ENCODE measurements around the gene PRR16.
"Not testable (repeated sequence)": the region's sequence is repeated elsewhere in the genome, so short reads cannot be mapped to it uniquely, and the experiment has no call there.

Gene PRR16

DNA sequence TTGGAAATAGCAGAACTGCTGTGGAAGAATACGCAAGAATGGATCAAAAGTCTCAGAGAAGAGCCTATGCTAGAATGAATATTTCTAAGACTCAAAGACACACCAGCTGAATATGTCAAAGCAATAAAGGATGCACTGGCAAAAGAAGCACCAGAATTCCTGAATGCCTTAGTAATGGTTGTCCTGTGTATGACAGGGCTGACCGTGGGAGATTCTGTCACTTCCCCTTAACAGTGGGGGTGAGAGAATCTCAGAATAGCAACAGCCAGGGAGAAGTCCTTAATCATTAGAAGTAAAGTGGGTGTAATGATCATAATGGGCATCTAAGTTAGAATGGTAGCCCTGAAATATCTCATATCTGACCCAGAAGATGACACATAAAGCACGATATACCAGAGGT, 14.6 kb upstream of the PRR16 start:
- Mint-ChIP-seq H3K4me1 (no peaks in the 10 kb centered on the region), H3K27ac (ENCODE audit: low read depth) (no peak overlapping the region), H3K9me3 (peaks cover 5% of the 10 kb centered on the region), H3K36me3 (ENCODE audit: insufficient read depth) (no peaks in the 10 kb centered on the region), H3K27me3 (no peaks in the 10 kb centered on the region), H3K4me3 (no peak overlapping the region)
- no peak for ATAC-seq (replicated peaks; ENCODE audit: extremely low read depth, poor library complexity, severe bottlenecking)
- no peak for DNase-seq (ENCODE audit: low spot score in 2 of 2)

DNA sequence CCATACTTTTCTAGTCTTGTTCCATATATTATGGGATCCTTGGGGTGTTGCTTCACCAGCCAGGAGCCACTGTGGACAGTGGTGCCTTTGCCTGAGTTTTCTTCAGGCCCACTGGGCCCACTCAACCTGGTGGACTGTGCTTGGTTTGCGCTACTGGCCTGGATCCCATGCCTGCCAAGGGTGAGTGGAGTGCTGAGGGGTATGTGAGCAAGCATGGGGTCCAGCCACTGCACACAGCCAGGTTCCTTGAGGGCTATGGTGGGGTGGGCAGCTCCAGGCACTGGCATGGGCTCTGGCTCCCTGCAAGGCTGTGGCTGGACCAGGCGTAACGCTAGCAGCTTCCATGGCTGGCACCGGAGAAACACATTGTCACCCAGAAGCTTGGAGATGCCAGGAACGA, 13.2 kb upstream of the PRR16 start:
- Mint-ChIP-seq H3K4me3 (no peak overlapping the region), H3K4me1 (no peaks in the 10 kb centered on the region), H3K36me3 (ENCODE audit: insufficient read depth) (no peaks in the 10 kb centered on the region), H3K9me3 (peaks cover 5% of the 10 kb centered on the region), H3K27ac (ENCODE audit: low read depth) (no peak overlapping the region), H3K27me3 (no peaks in the 10 kb centered on the region)
- ATAC-seq (replicated peaks; ENCODE audit: extremely low read depth, poor library complexity, severe bottlenecking) (no peak), DNase-seq (ENCODE audit: low spot score in 2 of 2) (no peak)

DNA sequence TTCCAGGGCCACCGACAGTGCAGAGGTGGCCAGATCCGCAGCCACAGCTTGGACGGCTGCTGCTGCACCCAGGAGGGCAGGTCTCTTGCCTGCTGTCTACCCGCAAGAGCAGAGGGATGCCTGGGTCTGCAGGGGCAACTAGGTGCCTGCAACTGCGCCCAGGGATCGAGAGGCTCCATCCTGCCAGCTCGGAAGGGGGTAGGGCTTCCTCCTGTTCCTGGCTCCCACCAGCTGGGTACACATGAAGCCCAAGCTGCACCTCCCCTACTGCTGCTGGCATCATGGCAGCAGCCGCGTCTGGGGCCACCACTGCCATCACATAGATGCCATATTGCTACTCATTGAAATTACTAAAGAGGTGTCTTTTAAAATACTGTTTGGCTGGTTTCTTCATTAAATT, 12.7 kb upstream of the PRR16 start:
- no peaks in the 10 kb centered on the region for H3K4me1 Mint-ChIP-seq
- no peaks in the 10 kb centered on the region for H3K36me3 Mint-ChIP-seq (ENCODE audit: insufficient read depth)
- DNase-seq (ENCODE audit: low spot score in 2 of 2): no peak
- no peaks in the 10 kb centered on the region for H3K27me3 Mint-ChIP-seq
- H3K27ac Mint-ChIP-seq (ENCODE audit: low read depth): no peak overlapping the region
- no peak overlapping the region for H3K4me3 Mint-ChIP-seq
- no peak for ATAC-seq (replicated peaks; ENCODE audit: extremely low read depth, poor library complexity, severe bottlenecking)
- peaks cover 5% of the 10 kb centered on the region for H3K9me3 Mint-ChIP-seq

DNA sequence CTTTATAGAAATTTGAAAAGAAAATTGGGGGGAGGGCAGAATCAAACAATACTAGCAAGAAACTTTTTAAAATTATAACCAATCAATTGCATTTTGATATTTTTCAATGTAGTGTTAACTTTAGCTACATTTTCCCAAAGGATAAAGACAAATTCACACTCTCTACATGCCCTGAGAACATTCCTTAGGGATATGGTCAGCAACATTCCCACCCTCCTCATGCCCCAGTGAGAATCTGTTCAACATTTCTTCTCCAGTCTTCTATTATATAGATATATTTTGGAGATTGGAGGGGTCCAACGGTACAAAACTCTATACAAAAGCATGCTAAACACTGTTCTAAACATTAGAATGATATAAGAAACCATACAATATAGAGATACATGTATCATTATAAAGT, 11.6 kb upstream of the PRR16 start:
- ATAC-seq (replicated peaks; ENCODE audit: extremely low read depth, poor library complexity, severe bottlenecking) (no peak), DNase-seq (ENCODE audit: low spot score in 2 of 2) (no peak)
- H3K9me3 Mint-ChIP-seq: peaks cover 5% of the 10 kb centered on the region
- no peak overlapping the region for H3K4me3 Mint-ChIP-seq
- H3K36me3 Mint-ChIP-seq (ENCODE audit: insufficient read depth): no peaks in the 10 kb centered on the region
- peaks cover 2% of the 10 kb centered on the region for H3K4me1 Mint-ChIP-seq
- H3K27ac Mint-ChIP-seq (ENCODE audit: low read depth): no peak overlapping the region
- H3K27me3 Mint-ChIP-seq: no peaks in the 10 kb centered on the region

DNA sequence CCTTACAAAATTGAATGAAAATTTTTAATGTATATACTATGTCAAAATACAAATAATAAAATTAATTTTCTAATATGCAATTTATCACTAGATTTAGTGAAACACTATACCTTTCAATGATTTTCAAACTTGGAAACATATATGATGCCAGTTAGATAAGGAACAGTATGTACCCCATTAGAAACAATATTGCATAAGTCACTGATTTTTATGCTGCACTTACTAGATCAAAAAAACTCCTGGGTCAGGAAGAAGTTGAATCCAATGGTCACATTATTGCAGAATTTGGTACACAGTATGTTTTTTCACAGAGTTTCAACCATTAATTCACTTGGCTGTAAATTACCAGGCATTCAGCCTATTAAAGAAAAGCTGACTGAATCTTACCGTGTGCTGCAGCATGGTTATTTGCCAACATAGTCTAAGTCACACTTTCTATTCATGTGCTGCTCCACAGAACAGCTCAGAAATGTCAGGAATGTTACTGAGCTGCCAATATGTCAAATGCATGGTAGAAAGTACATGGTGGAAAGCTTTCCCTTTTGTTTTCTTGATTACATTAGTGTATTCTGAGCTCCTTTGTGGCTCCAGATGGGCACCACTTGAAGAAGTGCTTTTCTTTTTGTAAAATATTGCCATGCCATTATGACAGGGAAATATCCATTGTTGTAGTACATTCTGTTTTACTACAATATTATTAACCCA, 9.9 kb upstream of the PRR16 start:
- no peak overlapping the region for H3K27ac Mint-ChIP-seq (ENCODE audit: low read depth)
- no peak overlapping the region for H3K4me3 Mint-ChIP-seq
- peaks cover 5% of the 10 kb centered on the region for H3K9me3 Mint-ChIP-seq
- H3K4me1 Mint-ChIP-seq: peaks cover 7% of the 10 kb centered on the region
- peaks cover 2% of the 10 kb centered on the region for H3K36me3 Mint-ChIP-seq (ENCODE audit: insufficient read depth)
- DNase-seq (ENCODE audit: low spot score in 2 of 2) (no peak), ATAC-seq (replicated peaks; ENCODE audit: extremely low read depth, poor library complexity, severe bottlenecking) (no peak)
- no peaks in the 10 kb centered on the region for H3K27me3 Mint-ChIP-seq

DNA sequence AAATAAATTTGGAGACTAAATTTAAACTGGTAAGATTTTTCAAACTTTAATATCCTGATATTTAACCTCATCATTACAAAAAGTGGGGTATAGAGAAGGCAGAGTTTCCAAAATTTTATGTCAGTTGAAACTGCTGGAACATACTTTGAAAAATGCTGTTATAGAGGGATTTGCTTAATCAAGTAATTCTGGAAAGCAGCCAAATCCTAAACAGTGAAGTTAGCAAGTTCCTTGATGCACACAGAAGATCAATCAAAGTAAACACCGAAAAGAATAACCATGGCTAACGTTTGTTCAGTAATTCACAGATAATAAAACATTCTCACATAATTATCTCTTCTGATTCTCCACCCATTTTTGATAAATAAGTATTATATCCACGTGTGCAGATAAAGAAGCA, 8.1 kb upstream of the PRR16 start:
- Mint-ChIP-seq H3K4me1 (peaks cover 7% of the 10 kb centered on the region), H3K36me3 (ENCODE audit: insufficient read depth) (peaks cover 2% of the 10 kb centered on the region), H3K4me3 (no peak overlapping the region), H3K9me3 (peaks cover under 1% of the 10 kb centered on the region), H3K27ac (ENCODE audit: low read depth) (no peak overlapping the region), H3K27me3 (no peaks in the 10 kb centered on the region)
- DNase-seq (ENCODE audit: low spot score in 2 of 2) (no peak), ATAC-seq (replicated peaks; ENCODE audit: extremely low read depth, poor library complexity, severe bottlenecking) (no peak)

DNA sequence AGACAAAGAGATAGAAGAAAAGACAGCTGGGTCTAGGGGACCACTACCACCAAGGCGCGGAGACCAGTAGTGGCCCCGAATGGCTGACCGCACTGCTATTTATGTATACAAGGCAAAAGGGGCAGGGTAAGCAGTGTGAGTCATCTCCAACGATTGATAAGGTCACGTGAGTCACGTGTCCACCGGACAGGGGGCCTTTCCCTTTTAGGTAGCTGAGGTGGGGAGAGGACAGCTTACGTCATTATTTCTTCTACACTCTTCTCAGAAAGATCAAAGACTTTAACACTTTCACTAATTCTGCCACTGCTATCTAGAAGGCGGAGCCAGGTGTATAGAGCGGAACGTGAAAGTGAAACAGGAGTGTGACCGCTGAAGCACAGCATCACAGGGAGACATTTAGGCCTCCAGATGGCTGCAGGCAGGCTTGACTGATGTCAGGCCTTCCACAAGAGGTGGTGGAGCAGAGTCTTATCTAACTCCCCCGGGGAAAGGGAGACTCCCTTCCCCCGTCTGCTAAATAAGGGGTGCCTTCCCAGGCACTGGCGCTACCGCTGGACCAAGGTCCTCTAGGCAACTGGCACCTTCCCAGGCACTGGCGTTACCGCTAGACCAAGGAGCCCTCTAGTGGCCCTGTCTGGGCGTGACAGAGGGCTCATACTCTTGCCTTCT, 6.1 kb upstream of the PRR16 start:
- Mint-ChIP-seq H3K9me3 (no peaks in the 10 kb centered on the region), H3K27me3 (peaks cover 8% of the 10 kb centered on the region), H3K4me3 (peak overlapping the region; percentile 73), H3K36me3 (ENCODE audit: insufficient read depth) (peaks cover 2% of the 10 kb centered on the region), H3K4me1 (peaks cover 7% of the 10 kb centered on the region), H3K27ac (ENCODE audit: low read depth) (peak overlapping the region; percentile 14)
- ATAC-seq (replicated peaks; ENCODE audit: extremely low read depth, poor library complexity, severe bottlenecking) (peak; percentile 61), DNase-seq (ENCODE audit: low spot score in 2 of 2) (peak in 1 of 2 donors; percentile 29)

DNA sequence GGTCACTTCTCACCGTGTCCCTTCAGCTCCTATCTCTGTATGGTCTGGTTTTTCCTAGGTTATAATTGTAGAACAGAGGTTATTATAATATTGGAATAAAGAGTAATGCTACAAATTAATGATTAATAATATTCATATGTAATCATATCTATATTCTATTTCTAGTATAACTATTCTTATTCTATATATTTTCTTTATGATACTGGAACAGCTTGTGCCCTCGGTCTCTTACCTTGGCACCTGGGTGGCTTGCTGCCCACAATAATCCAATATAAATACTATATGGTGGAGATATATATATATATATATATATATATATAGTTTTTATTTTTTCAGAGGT, 5.6 kb upstream of the PRR16 start:
- ATAC-seq (replicated peaks; ENCODE audit: extremely low read depth, poor library complexity, severe bottlenecking); H3K9me3 Mint-ChIP-seq; DNase-seq (ENCODE audit: low spot score in 2 of 2); H3K4me1 Mint-ChIP-seq; H3K36me3 Mint-ChIP-seq (ENCODE audit: insufficient read depth); H3K27ac Mint-ChIP-seq (ENCODE audit: low read depth): not testable (repeated sequence)
- Mint-ChIP-seq H3K27me3 (peaks cover 13% of the 10 kb centered on the region), H3K4me3 (peak overlapping the region; percentile 73)

DNA sequence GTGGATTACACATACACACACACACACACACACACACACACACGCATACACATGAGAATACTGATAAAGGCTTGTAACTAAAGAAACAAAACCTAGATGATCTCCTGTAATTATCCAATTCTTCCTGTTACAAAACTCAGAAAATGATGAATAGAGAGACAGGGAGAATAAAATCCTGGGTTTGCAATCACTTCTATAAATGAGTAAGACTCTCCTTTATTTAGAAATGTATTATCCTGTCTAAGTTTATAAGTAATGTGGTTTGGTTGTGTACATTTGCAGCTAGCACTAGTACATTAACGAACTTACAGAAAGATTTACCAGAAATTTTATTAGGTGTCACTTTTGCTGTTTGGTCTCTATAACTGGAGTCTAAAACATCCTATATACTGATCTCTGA, 2.8 kb upstream of the PRR16 start:
- Mint-ChIP-seq H3K4me1 (peaks cover 7% of the 10 kb centered on the region), H3K27ac (ENCODE audit: low read depth) (no peak overlapping the region), H3K4me3 (no peak overlapping the region), H3K27me3 (peaks cover 30% of the 10 kb centered on the region), H3K36me3 (ENCODE audit: insufficient read depth) (peaks cover 2% of the 10 kb centered on the region), H3K9me3 (no peaks in the 10 kb centered on the region)
- DNase-seq (ENCODE audit: low spot score in 2 of 2): no peak
- ATAC-seq (replicated peaks; ENCODE audit: extremely low read depth, poor library complexity, severe bottlenecking): no peak

DNA sequence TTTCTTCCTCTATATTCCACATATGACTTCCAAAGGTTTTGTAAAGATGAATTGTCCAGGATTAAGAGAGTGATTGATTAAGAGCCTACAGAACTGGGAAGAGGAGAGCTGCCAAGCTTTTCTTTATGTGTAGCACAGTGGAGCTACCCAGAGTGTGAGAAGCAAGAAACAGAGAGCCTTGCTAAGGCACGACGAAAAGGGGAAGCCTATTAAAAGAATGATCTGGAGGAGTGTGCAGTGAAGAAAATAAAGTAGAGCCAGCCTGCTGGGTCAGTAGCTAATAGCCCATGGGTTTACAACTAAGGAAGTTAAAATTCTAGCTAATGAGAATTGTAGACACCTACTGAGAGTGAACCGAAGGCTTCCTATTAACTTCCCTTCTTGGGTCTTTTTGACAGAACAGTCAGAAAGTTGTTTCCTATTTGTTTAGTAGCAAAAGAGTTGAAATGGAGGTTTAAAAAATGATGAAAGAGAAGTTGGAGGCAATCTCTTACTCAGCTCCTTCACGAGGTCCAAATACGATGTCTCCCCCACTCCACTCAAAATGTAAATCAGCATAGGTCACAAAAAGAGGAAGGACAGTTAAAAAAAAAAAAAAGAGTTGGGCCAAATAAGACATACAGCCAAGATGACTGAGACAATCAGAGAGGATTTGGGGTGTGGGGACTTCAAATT, 957 bp upstream of the PRR16 start:
- Mint-ChIP-seq H3K4me3 (peak overlapping the region; percentile 33), H3K9me3 (no peaks in the 10 kb centered on the region), H3K27ac (ENCODE audit: low read depth) (no peak overlapping the region), H3K4me1 (no peaks in the 10 kb centered on the region), H3K36me3 (ENCODE audit: insufficient read depth) (no peaks in the 10 kb centered on the region), H3K27me3 (peaks cover 30% of the 10 kb centered on the region)
- ATAC-seq (replicated peaks; ENCODE audit: extremely low read depth, poor library complexity, severe bottlenecking): no peak
- DNase-seq (ENCODE audit: low spot score in 2 of 2): no peak

DNA sequence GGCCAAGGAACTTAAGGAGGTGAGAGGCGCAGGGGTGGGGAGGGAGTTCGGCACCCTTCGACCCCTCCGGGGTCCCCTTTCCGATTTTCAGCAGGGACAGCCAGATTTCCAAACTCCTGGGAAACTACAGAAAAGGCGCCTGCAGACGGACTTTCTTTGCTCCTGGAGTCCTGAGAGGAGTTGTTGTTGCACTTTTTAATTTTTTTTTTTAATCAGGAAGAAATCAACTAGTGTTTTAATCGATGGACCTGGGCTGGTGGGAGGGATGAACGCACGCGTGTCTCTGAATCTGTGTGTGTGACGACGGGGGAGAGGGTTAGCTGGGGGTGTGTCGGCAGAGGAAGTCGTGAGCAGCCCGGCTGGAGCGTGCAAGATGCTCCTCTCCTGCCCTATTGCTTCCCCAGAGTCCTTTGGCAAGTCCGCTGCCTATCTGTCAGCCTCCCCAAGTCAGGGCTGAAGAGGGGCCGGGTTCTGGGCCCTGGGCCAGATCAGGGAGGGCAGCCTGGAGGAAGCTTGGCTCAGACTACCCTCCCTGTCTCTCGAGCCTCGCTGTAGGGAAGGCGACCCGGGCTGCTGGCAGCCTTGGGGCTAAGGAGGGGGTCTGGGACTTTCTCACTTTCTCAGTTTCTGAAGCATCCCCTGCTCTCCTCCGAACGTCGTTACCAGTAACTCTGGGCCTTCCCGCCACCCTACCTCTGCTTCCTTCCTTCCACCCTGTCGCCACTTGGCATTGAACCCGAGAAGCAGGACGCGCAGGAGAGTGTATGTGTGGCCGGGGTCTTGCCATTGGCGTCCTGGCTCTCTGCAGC, 731 bp downstream of the PRR16 start:
- peak overlapping the region; percentile 23 for H3K4me3 Mint-ChIP-seq

DNA sequence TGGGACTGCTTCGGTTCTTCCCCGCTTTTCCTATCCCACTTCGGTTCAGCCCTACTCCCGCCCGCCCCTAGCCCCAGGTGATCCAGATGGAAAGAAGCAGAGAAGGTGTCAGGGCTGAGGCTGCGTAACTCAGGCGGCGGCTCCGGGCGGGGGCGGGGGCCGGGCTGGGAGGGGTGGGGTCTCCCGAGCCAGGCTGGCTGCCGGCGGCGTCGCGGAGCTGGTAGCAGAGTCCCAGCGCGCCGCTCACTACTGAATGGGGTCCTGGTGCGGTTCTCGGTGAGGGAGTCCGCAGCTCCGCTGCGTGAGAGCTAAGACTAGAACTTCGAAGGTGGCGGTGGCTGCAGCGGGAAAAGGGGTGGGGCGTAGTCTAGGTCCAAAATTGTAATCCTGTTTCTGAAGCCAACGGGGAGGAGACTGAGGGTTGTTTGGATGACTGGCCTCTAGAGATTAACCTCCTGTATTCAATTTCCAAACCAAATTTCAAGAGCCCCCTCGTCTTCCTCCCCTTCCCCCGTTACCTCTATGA, 1.4 kb downstream of the PRR16 start:
- no peak overlapping the region for H3K4me3 Mint-ChIP-seq

More for the DNA sequence above, 731 bp downstream of the PRR16 start:
- Mint-ChIP-seq H3K36me3 (ENCODE audit: insufficient read depth) (no peaks in the 10 kb centered on the region), H3K4me1 (no peaks in the 10 kb centered on the region), H3K9me3 (no peaks in the 10 kb centered on the region), H3K27me3 (peaks cover 30% of the 10 kb centered on the region), H3K27ac (ENCODE audit: low read depth) (no peak overlapping the region)
- ATAC-seq (replicated peaks; ENCODE audit: extremely low read depth, poor library complexity, severe bottlenecking): no peak
- no peak for DNase-seq (ENCODE audit: low spot score in 2 of 2)

More for the DNA sequence above, 1.4 kb downstream of the PRR16 start:
- ATAC-seq (replicated peaks; ENCODE audit: extremely low read depth, poor library complexity, severe bottlenecking) (no peak), DNase-seq (ENCODE audit: low spot score in 2 of 2) (no peak)
- Mint-ChIP-seq H3K4me1 (no peaks in the 10 kb centered on the region), H3K36me3 (ENCODE audit: insufficient read depth) (no peaks in the 10 kb centered on the region), H3K27ac (ENCODE audit: low read depth) (no peak overlapping the region), H3K9me3 (no peaks in the 10 kb centered on the region), H3K27me3 (peaks cover 30% of the 10 kb centered on the region)

Data from central memory CD8-positive, alpha-beta T cell (primary cell).